Panc1 (cell line): ENCODE results near the gene GALR1. TPM values are rescaled to one million over a fixed set of nuclear protein-coding genes. Genes with fewer than 3 reads are reported as not detected.

ENCODE experiments used
- ATAC-seq: fragments of 200-7000 bp; cut with Tn5 transposase; 2 replicates; pipeline ENCODE4 v1.9.1; 2020; ENCODE audit warnings: mild to moderate bottlenecking, moderate library complexity
- BruUV-seq: library from RNA; stranded (reverse); fragments of 400-500 nt; replicated peaks from 2 replicates; lab custom pipeline; 2021; lab: Mats Ljungman, UMichigan
- CTCF ChIA-PET: fragments of 300-600 bp; sonication (Branson Sonifier 250); formaldehyde crosslinking; loops from one replicate; lab custom pipeline; 2022; ENCODE audit warnings: antibody characterized with exemption; lab: Charles Lee
- POLR2A ChIA-PET: fragments of 300-600 bp; sonication (Branson Sonifier 250); formaldehyde crosslinking; loops from one replicate; lab custom pipeline; 2022; ENCODE audit warnings: antibody characterized with exemption; lab: Charles Lee
- DNase-seq: peaks from one replicate; pipeline ENCODE4 v3.0.0-alpha.2; 2010; ENCODE audit warnings: low read depth, low spot score
- H3K27ac ChIP-seq: 2 replicates; pipeline ENCODE4 v1.5.1; 2011; ENCODE audit warnings: mild to moderate bottlenecking, low read length, inconsistent platforms
- H3K27me3 ChIP-seq: fragments of 200-500 bp; sonication (Bioruptor generic); 2 replicates; pipeline ENCODE4 v1.6.0; 2014; ENCODE audit warnings: low read length, inconsistent platforms; ENCODE audit not compliant: control insufficient read depth, insufficient read depth
- H3K36me3 ChIP-seq: fragments of 200-500 bp; sonication (Bioruptor generic); 2 replicates; pipeline ENCODE4 v1.5.1; 2014; ENCODE audit warnings: inconsistent platforms, mild to moderate bottlenecking, low read length, moderate library complexity; ENCODE audit not compliant: control insufficient read depth, insufficient read depth
- H3K4me1 ChIP-seq: 2 replicates; pipeline ENCODE4 v1.5.1; 2011; ENCODE audit warnings: inconsistent platforms, mild to moderate bottlenecking, low read length, moderate library complexity; ENCODE audit not compliant: control insufficient read depth, insufficient read depth
- H3K4me3 ChIP-seq, 2 experiments: 2 replicates each; pipeline ENCODE4 v1.5.1; 2011 to 2012; ENCODE audit warnings: low read depth in 2 of 2, low read length in 2 of 2, mild to moderate bottlenecking in 2 of 2, inconsistent platforms in 1 of 2, moderate library complexity in 1 of 2
- H3K9me3 ChIP-seq: fragments of 200-500 bp; sonication (Bioruptor generic); 2 replicates; pipeline ENCODE4 v1.5.1; 2014; ENCODE audit warnings: low read depth, mild to moderate bottlenecking, inconsistent platforms, low read length, moderate library complexity; ENCODE audit not compliant: control insufficient read depth, insufficient read depth
- CTCF ChIP-seq: fragments of 450-650 bp; IDR thresholded peaks from 2 replicates; pipeline ENCODE4 v1.5.1; 2017; ENCODE audit warnings: mild to moderate bottlenecking
- POLR2AphosphoS5 ChIP-seq: IDR thresholded peaks from 2 replicates; pipeline ENCODE4 v1.6.1; 2012; ENCODE audit warnings: mild to moderate bottlenecking, low read depth, low read length, moderate library complexity
- REST ChIP-seq, 2 experiments: IDR thresholded peaks; 2 replicates each; pipeline ENCODE4 v1.6.1; 2011 to 2012; ENCODE audit warnings: low read depth in 2 of 2, control low read depth in 1 of 2, low read length in 1 of 2, mild to moderate bottlenecking in 1 of 2, moderate library complexity in 1 of 2; ENCODE audit not compliant: insufficient read depth in 1 of 2
- SIN3A ChIP-seq: IDR thresholded peaks from 2 replicates; pipeline ENCODE4 v1.6.1; 2012; ENCODE audit warnings: low read depth, mild to moderate bottlenecking, low read length, moderate library complexity, borderline replicate concordance; ENCODE audit not compliant: insufficient read depth
- TCF7L2 ChIP-seq: IDR thresholded peaks from 2 replicates; pipeline ENCODE4 v1.6.1; 2011; ENCODE audit warnings: mild to moderate bottlenecking, low read depth, low read length, inconsistent platforms
- in situ Hi-C: cut with HindIII; loops from 2 replicates; pipeline ENCODE4 v1.10.0; 2016; ENCODE audit warnings: low sequenced_read_pairs, low pct_unique_long_range_greater_than_20kb
- intact Hi-C: fragments of 100-400 bp; cut with micrococcal nuclease; formaldehyde crosslinking; loops from one replicate; pipeline ENCODE4 v1.10.0; 2022; ENCODE audit not compliant: unreplicated experiment
- total RNA-seq: library from RNA; stranded (reverse); gene quantifications from one replicate; pipeline ENCODE4 v1.2.1, GENCODE V29; 2021; ENCODE audit not compliant: unreplicated experiment

GALR1 gene
- total RNA-seq, 1 experiment from 2014 or later, result not detected

GRCh38 chr18:77254711-77255405 is 5.2 kb downstream of the GALR1 start:
- Histone ChIP-seq H3K36me3 (no peaks in the 10 kb centered on the region), H3K9me3 (no peaks in the 10 kb centered on the region), H3K4me3 (no peak overlapping the region), H3K27ac (no peak overlapping the region), H3K4me1 (peaks cover 4% of the 10 kb centered on the region; the same call in 1 of the 2 replicates), H3K27me3 (peaks cover 11% of the 10 kb centered on the region)
- ChIA-PET CTCF (interaction anchor here (0.6 kb wide), 1 partner anchor 420 kb away, joined by 3 read pairs; no protein-coding TSS in a partner anchor), POLR2A (no interaction called here)
- ATAC-seq (no peak), DNase-seq (no peak)
- TF ChIP-seq CTCF (no peak), SIN3A (no peak), POLR2AphosphoS5 (no peak), REST (IDR thresholded peaks at IDR 0.05; ENCODE audit: insufficient read depth in 1 of 2, low read depth in 2 of 2, low read length in 1 of 2) (no peak), TCF7L2 (no peak)
- intact Hi-C loops, result no loop called here
- no TSS peak for BruUV-seq
- in situ Hi-C loops, result no loop called here

GRCh38 chr18:77255426-77256105 is 5.9 kb downstream of the GALR1 start:
- Histone ChIP-seq H3K27me3 (peaks cover 11% of the 10 kb centered on the region), H3K9me3 (no peaks in the 10 kb centered on the region), H3K27ac (no peak overlapping the region), H3K4me1 (peaks cover 4% of the 10 kb centered on the region; the same call in 1 of the 2 replicates), H3K4me3 (no peak overlapping the region), H3K36me3 (no peaks in the 10 kb centered on the region)
- ATAC-seq, result no peak
- DNase-seq, result no peak
- ChIA-PET POLR2A (no interaction called here), CTCF (no interaction called here)
- no peak for TF ChIP-seq CTCF
- no peak for TF ChIP-seq TCF7L2
- TF ChIP-seq POLR2AphosphoS5, result no peak
- TF ChIP-seq SIN3A, result no peak
- TF ChIP-seq REST (IDR thresholded peaks at IDR 0.05; ENCODE audit: insufficient read depth in 1 of 2, low read depth in 2 of 2, low read length in 1 of 2), result no peak
- in situ Hi-C loops, result no loop called here
- BruUV-seq, result no TSS peak
- intact Hi-C loops, result no loop called here
